GM12878 (cell line): Measurements from ENCODE around the gene GRM1.

Experiments used
- CREB1 ChIP-seq: IDR thresholded peaks from 2 replicates; pipeline ENCODE4 v1.6.1; 2012; ENCODE audit warnings: low read depth, mild to moderate bottlenecking, inconsistent platforms
- CTCF ChIP-seq, 3 experiments: IDR thresholded peaks in 2 of 3; conservative IDR thresholded peaks in 1 of 3; 2 replicates each; pipeline ENCODE4 v1.5.1; 2011; ENCODE audit warnings: low read depth in 3 of 3, low read length in 3 of 3, mild to moderate bottlenecking in 3 of 3, control low read depth in 2 of 3, moderate library complexity in 2 of 3, inconsistent platforms in 1 of 3, mixed read lengths in 1 of 3; ENCODE audit not compliant: control insufficient read depth in 2 of 3, insufficient read depth in 1 of 3; ENCODE audit errors: extremely low read depth in 1 of 3
- EP300 ChIP-seq, 2 experiments: fragments of 150-350 bp in 1 of 2; IDR thresholded peaks; 2 replicates each; pipeline ENCODE4 v1.6.1; 2011 to 2012; ENCODE audit warnings: low read depth in 2 of 2, low read length in 2 of 2, borderline replicate concordance in 1 of 2, improper control_type of control experiment in 1 of 2, inconsistent platforms in 1 of 2; ENCODE audit not compliant: control insufficient read depth in 1 of 2
- EZH2 ChIP-seq: IDR thresholded peaks from 2 replicates; pipeline ENCODE4 v1.6.1; 2012; ENCODE audit warnings: low read depth, mild to moderate bottlenecking, control low read depth, inconsistent platforms, low read length, borderline replicate concordance; ENCODE audit not compliant: control insufficient read depth
- JUND ChIP-seq: IDR thresholded peaks from 2 replicates; pipeline ENCODE4 v1.6.1; 2012; ENCODE audit warnings: low read depth, mild to moderate bottlenecking, low read length, improper control_type of control experiment, moderate library complexity
- NR2C1 ChIP-seq: fragments of 450-650 bp; IDR thresholded peaks from 2 replicates; pipeline ENCODE4 v1.6.1; 2017; ENCODE audit warnings: antibody characterized with exemption, mild to moderate bottlenecking, moderate library complexity
- POLR2AphosphoS5 ChIP-seq: IDR thresholded peaks from 2 replicates; pipeline ENCODE4 v1.6.1; 2011; ENCODE audit warnings: mild to moderate bottlenecking, low read length, inconsistent platforms
- SIX5 ChIP-seq: IDR thresholded peaks from 2 replicates; pipeline ENCODE4 v1.6.1; 2011; ENCODE audit warnings: mild to moderate bottlenecking, low read depth, low read length, moderate library complexity; ENCODE audit not compliant: severe bottlenecking
- STAT3 ChIP-seq: IDR thresholded peaks from 2 replicates; pipeline ENCODE4 v1.6.1; 2011; ENCODE audit warnings: low read depth, low read length, improper control_type of control experiment
- USF2 ChIP-seq: IDR thresholded peaks from 2 replicates; pipeline ENCODE4 v1.6.1; 2011; ENCODE audit warnings: low read depth, low read length, improper control_type of control experiment, borderline replicate concordance
- ZNF687 ChIP-seq: fragments of 450-650 bp; IDR thresholded peaks from 2 replicates; pipeline ENCODE4 v1.6.1; 2017; ENCODE audit warnings: mild to moderate bottlenecking, moderate library complexity

- TF ChIP-seq EP300 (IDR thresholded peaks at IDR 0.05; ENCODE audit: borderline replicate concordance in 1 of 2, control insufficient read depth in 1 of 2, low read depth in 2 of 2, low read length in 2 of 2) = no peak
- no peak for TF ChIP-seq EZH2
- TF ChIP-seq USF2 = no peak
- no peak for TF ChIP-seq SIX5
- no peak for TF ChIP-seq ZNF687
- no peak for TF ChIP-seq JUND
- no peak for TF ChIP-seq STAT3
- TF ChIP-seq CTCF (IDR thresholded peaks at IDR 0.05 in 2 of 3, conservative IDR thresholded peaks at IDR 0.05 in 1 of 3; ENCODE audit: control insufficient read depth in 2 of 3, extremely low read depth in 1 of 3, insufficient read depth in 1 of 3, low read depth in 3 of 3, low read length in 3 of 3) = no peak
- TF ChIP-seq POLR2AphosphoS5 = no peak
- TF ChIP-seq CREB1 = no peak
- no peak for TF ChIP-seq NR2C1
Measured at GRCh38 chr6:146071781-146072180, 42.9 kb downstream of the GRM1 start.
